ENCODE measurements around the gene NACC2.

GRCh38 chr9:136048560-136049411 is 46.3 kb downstream of the NACC2 start:
- no peak for TF ChIP-seq STAT6 (CRISPR knock-in tag; IDR thresholded peaks at IDR 0.05)
- TF ChIP-seq BRCA1 (IDR thresholded peaks at IDR 0.05): no peak
- TF ChIP-seq BRCA1 (CRISPR knock-in tag; IDR thresholded peaks at IDR 0.05): no peak
- TF ChIP-seq ZNF217 (CRISPR knock-in tag; IDR thresholded peaks at IDR 0.05): no peak
- no peak for TF ChIP-seq NFIC (IDR thresholded peaks at IDR 0.05)
- no peak for TF ChIP-seq THAP7 (CRISPR knock-in tag; IDR thresholded peaks at IDR 0.05)
- TF ChIP-seq, protein P1, sequence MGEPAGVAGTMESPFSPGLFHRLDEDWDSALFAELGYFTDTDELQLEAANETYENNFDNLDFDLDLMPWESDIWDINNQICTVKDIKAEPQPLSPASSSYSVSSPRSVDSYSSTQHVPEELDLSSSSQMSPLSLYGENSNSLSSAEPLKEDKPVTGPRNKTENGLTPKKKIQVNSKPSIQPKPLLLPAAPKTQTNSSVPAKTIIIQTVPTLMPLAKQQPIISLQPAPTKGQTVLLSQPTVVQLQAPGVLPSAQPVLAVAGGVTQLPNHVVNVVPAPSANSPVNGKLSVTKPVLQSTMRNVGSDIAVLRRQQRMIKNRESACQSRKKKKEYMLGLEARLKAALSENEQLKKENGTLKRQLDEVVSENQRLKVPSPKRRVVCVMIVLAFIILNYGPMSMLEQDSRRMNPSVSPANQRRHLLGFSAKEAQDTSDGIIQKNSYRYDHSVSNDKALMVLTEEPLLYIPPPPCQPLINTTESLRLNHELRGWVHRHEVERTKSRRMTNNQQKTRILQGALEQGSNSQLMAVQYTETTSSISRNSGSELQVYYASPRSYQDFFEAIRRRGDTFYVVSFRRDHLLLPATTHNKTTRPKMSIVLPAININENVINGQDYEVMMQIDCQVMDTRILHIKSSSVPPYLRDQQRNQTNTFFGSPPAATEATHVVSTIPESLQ (CRISPR knock-in tag; IDR thresholded peaks at IDR 0.05): no peak
- no peak for TF ChIP-seq HNRNPLL (IDR thresholded peaks at IDR 0.05; ENCODE audit: low read depth, low read length, poor library complexity, severe bottlenecking)
- TF ChIP-seq, protein P2, sequence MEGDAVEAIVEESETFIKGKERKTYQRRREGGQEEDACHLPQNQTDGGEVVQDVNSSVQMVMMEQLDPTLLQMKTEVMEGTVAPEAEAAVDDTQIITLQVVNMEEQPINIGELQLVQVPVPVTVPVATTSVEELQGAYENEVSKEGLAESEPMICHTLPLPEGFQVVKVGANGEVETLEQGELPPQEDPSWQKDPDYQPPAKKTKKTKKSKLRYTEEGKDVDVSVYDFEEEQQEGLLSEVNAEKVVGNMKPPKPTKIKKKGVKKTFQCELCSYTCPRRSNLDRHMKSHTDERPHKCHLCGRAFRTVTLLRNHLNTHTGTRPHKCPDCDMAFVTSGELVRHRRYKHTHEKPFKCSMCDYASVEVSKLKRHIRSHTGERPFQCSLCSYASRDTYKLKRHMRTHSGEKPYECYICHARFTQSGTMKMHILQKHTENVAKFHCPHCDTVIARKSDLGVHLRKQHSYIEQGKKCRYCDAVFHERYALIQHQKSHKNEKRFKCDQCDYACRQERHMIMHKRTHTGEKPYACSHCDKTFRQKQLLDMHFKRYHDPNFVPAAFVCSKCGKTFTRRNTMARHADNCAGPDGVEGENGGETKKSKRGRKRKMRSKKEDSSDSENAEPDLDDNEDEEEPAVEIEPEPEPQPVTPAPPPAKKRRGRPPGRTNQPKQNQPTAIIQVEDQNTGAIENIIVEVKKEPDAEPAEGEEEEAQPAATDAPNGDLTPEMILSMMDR (IDR thresholded peaks at IDR 0.05 in 2 of 3, conservative IDR thresholded peaks at IDR 0.05 in 1 of 3; ENCODE audit: insufficient read depth in 2 of 3, low read depth in 1 of 3, low read length in 3 of 3): no peak
- TF ChIP-seq, protein P3, sequence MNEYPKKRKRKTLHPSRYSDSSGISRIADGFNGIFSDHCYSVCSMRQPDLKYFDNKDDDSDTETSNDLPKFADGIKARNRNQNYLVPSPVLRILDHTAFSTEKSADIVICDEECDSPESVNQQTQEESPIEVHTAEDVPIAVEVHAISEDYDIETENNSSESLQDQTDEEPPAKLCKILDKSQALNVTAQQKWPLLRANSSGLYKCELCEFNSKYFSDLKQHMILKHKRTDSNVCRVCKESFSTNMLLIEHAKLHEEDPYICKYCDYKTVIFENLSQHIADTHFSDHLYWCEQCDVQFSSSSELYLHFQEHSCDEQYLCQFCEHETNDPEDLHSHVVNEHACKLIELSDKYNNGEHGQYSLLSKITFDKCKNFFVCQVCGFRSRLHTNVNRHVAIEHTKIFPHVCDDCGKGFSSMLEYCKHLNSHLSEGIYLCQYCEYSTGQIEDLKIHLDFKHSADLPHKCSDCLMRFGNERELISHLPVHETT (CRISPR knock-in tag; conservative IDR thresholded peaks at IDR 0.05 in 1 of 2, IDR thresholded peaks at IDR 0.05 in 1 of 2): no peak

Measured in K562 (cell line).